Hematopoietic multipotent progenitor cell (in vitro differentiated cells): ENCODE results near the gene IL36RN. TPM values are rescaled to one million over a fixed set of nuclear protein-coding genes. Genes with fewer than 3 reads are reported as not detected.

Source experiments
- DNase-seq, 3 donors: peaks; one replicate each; pipeline ENCODE4 v3.0.0-alpha.2; 2011 to 2015; ENCODE audit warnings: low read depth in 2 of 3, low spot score in 2 of 3
- total RNA-seq: library from RNA; depleted of rRNA; stranded (reverse); fragments of >200 nt; gene quantifications from one replicate; pipeline ENCODE4 v1.2.3, GENCODE V29; 2012

IL36RN gene
- total RNA-seq, 1 donor = not detected

- DNase-seq = no peak
Observed at GRCh38 chr2:113041871-113042270, 17.1 kb upstream of the IL36RN start.

GRCh38 chr2:113046465-113046864, 12.5 kb upstream of the IL36RN start:
- no peak for DNase-seq

DNA sequence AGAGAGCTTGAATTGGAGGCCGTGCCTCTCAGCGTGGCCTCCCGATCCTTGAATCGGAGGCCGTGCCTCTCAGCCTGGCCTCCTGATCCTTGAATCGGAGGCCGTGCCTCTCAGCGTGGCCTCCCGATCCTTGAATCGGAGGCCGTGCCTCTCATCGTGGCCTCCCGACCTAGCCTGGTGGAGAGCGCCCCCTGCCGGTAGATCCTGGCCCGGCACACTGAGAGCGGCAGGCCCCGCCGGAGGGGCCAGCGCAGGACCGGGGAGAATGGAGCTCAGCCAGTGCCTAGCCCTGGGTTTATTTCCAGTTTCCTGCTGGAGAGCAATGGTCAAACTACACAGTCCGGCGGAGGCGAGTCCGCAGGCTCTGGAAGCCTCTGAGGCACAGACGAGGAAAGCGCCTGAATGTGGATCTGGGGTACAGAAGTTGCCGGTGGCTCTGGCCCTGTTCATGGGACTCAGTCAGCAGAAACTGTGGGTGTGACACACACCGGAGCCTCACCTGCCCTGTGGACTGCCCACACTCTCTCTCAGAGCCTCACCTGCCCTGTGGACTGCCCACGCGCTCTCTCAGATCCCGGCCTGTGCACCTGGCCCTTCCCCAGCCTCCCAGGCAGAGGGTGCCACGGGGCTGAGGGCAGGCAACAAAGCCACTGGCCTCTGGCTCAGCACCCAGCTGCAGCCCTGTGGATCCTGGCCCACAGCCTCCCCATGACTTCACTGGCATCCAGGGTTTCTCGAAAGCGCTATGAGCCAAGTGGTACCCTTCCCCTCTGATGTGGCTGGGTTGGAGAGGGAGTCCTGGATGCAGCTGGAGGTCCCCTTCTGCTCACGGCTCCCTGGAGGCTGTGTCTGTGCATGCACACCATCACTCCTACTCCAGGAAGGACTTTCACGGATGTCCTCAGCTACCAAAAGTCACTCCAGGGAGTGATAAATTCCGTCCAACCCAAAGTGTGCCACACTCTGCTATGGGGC, 7.8 kb upstream of the IL36RN start:
- no peak for DNase-seq

DNA sequence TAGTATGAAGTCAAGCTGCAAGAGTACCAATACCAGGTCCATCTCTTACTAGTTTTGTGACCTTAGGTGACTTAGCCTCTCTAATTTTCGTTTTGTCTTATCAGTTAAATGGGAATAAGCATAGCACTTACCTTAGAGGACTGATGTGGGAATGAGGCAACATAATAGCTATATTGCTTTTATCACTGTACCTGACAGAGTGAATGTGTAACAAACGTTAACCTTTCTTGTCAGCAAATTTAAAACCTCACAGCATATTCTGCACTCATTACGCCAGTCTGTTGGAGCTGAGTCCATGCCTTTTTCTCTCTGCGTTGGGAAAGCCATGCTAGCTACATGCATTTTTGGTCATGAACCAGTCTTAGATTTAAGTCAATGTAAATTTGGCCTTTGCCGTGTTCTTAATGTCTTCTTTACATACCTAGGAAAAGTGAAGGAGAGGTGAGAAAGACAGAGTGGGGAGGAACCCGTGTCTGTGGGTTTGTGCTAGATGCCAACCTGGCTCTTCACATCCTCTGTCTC, 6.5 kb upstream of the IL36RN start, which contains the start of gene IL36B:
Gene IL36B, minus strand, starts transcription at position 472 of the 522 bp plus-strand sequence.
- no peak for DNase-seq

DNA sequence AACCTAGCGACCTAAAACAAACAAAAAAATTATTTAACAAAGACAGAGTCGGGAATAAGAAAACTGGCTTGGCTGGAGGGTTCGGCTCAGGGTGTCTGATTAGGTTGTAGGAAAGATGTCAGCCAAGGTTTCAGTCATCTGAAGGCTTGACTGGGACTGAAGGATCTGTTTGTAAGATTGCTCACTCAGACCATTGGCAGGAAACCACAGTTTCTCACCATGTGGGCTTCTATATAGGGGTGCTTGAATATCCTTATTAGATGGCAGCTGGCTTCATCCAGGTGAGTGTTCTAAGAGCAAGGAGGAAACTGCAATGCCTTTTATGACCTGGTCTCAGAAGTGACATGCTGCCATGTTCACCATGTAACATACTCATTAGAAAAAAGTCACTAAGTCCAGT, 5.3 kb upstream of the IL36RN start:
- no peak for DNase-seq

DNA sequence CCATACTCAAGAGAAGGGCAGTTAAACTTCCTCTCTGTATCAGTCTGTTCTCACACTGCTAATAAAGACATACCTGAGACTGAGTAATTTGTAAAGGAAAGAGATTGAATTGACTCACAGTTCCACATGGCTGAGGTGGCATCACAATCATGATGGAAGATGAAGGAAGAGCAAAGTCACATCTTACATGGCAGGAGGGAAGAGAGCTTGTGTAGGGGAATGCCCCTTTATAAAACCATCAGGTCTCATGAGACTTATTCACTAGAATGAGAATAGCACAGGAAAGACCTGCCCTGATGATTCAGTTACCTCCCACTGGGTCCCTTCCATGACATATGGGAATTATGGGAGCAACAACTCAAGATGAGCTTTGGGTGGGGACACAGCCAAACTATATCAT, 4.9 kb upstream of the IL36RN start:
- DNase-seq = no peak

DNA sequence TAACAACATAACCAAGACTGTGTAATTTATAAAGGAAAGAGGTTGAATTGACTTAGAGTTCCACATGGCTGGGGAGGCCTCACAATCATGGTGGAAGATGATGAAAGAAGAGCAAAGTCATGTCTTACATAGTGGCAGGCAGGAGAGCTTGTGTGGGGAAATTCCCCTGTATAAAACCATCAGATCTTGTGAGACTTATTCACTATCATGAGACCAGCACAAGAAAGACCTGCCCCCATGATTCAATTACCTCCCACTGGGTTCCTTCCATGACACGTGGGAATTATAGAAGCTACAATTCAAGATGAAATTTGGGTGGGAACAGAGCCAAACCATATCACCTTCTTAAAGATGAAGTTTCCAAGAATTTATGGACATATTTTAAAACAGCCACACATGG, 2.5 kb upstream of the IL36RN start:
- DNase-seq = no peak

- DNase-seq = no peak
Observed at GRCh38 chr2:113057117-113057516, 1.9 kb upstream of the IL36RN start.

GRCh38 chr2:113058411-113058994, 495 bp upstream of the IL36RN start:
- no peak for DNase-seq

DNA sequence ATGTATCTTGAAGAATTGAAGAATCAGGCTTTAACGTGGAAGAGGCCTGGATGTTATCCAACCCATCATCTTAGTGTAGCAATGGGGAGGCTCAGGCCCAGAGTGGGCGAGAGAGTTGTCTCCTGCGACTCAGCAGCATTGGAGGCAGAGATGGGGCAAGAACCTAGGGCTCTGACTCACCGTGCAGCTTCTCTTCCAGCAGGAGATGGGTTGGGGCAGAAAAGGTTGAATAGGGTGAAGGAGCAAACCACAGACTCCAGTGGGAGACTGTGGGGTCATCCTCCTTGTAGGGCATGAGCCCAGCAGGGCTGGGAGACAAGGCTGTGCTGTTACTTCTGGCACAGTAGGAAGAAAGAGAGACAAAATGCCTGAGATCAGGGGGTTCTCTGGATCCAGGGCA, 1.4 kb downstream of the IL36RN start:
- no peak for DNase-seq

DNA sequence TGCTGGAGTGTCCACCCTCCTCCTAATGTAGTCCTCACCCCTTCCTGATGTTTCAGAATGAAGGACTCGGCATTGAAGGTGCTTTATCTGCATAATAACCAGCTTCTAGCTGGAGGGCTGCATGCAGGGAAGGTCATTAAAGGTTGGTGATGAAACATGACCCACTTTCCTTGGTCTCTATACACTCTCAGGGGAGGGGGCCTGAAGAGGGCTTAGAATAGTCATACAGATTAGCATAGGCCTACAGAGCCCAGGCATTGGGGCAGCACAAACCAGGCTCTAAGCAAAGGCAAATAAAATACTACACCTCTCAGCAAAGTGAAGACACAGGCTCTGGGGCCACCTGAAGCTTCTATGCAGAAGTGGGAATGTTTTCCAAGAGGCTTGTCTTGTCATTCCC, 1.8 kb downstream of the IL36RN start:
- no peak for DNase-seq

- no peak for DNase-seq
Observed at GRCh38 chr2:113061241-113061640, 2.2 kb downstream of the IL36RN start.

DNA sequence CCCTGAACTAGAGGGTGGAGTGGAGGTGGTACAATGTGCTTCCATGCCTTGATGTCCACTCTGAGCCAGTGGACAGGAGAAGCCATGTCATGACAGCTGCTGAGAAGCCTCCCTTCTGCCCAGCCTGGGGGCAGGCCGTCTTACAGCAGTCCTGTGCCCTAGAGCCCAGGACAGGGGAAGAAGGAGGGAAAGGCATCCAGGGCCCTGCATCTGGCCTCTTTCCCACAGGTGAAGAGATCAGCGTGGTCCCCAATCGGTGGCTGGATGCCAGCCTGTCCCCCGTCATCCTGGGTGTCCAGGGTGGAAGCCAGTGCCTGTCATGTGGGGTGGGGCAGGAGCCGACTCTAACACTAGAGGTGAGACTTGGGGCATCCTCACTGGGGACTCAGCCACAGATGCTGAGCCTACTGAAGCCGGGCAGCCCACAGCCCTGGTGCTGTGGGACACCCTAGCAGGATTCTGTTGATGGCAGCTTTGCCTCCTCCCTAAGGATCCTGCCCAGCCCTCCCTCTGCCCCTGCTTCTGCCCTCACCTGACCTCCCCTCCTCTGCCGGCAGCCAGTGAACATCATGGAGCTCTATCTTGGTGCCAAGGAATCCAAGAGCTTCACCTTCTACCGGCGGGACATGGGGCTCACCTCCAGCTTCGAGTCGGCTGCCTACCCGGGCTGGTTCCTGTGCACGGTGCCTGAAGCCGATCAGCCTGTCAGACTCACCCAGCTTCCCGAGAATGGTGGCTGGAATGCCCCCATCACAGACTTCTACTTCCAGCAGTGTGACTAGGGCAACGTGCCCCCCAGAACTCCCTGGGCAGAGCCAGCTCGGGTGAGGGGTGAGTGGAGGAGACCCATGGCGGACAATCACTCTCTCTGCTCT, 3.1 kb downstream of the IL36RN start:
- DNase-seq = no peak

DNA sequence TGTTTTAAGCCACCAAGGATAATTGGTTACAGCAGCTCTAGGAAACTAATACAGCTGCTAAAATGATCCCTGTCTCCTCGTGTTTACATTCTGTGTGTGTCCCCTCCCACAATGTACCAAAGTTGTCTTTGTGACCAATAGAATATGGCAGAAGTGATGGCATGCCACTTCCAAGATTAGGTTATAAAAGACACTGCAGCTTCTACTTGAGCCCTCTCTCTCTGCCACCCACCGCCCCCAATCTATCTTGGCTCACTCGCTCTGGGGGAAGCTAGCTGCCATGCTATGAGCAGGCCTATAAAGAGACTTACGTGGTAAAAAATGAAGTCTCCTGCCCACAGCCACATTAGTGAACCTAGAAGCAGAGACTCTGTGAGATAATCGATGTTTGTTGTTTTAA, 5.3 kb downstream of the IL36RN start:
- no peak for DNase-seq

- no peak for DNase-seq
Observed at GRCh38 chr2:113064898-113065297, 5.9 kb downstream of the IL36RN start.

- DNase-seq = no peak
Observed at GRCh38 chr2:113067681-113068080, 8.7 kb downstream of the IL36RN start, which contains the start of gene IL1F10. Gene IL1F10 (plus strand): TSS chr2:113067970. CDS start chr2:113072739, 4,769 bp downstream.

GRCh38 chr2:113068249-113068648, 9.3 kb downstream of the IL36RN start:
- no peak for DNase-seq

DNA sequence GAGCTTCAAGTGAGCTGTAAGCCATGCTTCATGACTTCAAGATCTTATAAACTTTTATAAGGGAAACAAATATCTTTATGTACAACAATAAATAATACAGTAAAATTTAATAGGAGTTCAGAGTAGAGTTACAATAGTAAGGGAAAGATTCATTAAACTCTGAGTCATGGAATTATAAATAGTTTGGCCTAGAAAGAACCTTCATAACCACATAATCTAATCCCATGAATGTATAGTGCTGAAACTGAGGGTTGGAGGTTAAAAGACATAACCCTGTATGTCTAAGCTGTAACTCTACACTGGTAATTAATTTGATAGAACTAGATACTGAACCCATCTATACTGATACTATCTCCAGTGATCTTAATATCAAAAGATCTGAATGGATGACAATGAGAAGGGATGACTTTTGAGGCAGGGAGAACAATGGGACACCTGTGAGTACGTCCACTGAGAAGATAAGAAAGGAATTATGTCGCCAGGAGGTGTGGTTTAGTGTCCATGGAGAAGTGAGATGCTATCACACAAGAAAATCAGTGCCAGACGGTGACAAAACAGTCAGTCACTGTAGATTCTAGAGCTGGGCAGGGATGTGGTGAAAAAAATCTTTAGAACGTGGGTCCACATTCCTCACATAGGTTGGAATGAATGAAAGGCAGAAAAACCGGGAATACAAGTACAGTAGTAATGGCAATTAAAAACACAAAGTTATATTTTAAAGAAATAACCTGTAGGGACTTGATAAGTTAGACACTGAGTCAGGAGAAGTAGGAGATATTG, 9.9 kb downstream of the IL36RN start:
- no peak for DNase-seq

- no peak for DNase-seq
Observed at GRCh38 chr2:113069676-113070605, 10.9 kb downstream of the IL36RN start.
